Erythroblast (primary cell): Measurements from ENCODE around the gene PASK.

Source experiments
- GATA1 ChIP-seq: IDR thresholded peaks from 2 replicates; pipeline ENCODE4 v1.6.1; 2011; ENCODE audit warnings: low read depth, mild to moderate bottlenecking, control low read depth, low read length, moderate library complexity
- POLR2A ChIP-seq: IDR thresholded peaks from 2 replicates; pipeline ENCODE4 v1.6.1; 2011; ENCODE audit warnings: mild to moderate bottlenecking, low read length

- TF ChIP-seq POLR2A = no peak
- no peak for TF ChIP-seq GATA1
Measured at GRCh38 chr2:241107031-241107783, 42.1 kb downstream of the PASK start.
